ENCODE results near the gene MALT1. TPM values are rescaled to one million over a fixed set of nuclear protein-coding genes. Genes with fewer than 3 reads are reported as not detected.

MALT1 gene
- total RNA-seq, 4 donors from 2014 or later = 17.7 to 26.0 (median 19.3) TPM

DNA sequence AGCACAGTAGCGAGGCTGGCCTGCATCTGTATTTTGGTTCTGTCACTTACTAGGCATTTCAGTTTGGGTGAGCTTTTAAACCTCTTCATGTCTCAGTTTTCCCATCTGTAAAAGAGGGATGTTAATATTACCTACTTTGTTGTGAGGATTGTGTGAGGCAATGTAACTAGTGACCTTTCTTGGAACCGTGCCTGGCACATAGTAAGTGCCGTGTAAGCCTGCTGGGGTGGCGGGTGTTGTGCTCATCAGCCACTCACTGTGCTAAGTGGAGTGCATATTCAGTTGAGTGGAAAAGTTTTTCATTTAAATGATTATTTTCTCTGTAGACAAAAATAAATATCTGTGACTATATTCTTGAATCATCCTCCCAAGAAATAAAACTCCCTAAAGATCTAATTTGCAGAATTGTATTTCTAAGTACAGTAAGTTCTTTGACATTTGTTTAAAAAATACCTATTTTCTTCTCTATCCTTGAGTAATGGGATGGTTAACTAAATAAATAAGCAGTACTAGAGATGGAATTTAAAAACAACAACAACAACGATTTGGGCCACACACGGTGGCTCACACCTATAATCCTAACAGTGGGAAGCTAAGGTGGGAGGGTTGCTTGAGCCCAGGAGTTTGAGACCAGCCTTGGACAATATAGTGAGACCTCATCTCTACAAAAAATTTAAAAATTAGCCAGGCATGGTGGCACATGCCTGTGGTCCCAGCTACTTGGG lies 56.7 kb downstream of the MALT1 start:
- no peaks in the 10 kb centered on the region for H3K9me3 ChIP-seq
- H3K27ac ChIP-seq = no peak overlapping the region
- H3K27me3 ChIP-seq = no peaks in the 10 kb centered on the region
- DNase-seq (ENCODE audit: low spot score in 2 of 2) = no peak
- H3K4me3 ChIP-seq = no peak overlapping the region
- WGBS, 2 donors = 76% methylated on average over 6 of the region's 6 CpGs
- no peaks in the 10 kb centered on the region for H3K4me1 ChIP-seq
- no peak for TF ChIP-seq POLR2A (IDR thresholded peaks at IDR 0.05)
- TF ChIP-seq EP300 (IDR thresholded peaks at IDR 0.05) = no peak
- TF ChIP-seq CTCF (IDR thresholded peaks at IDR 0.05) = no peak
- peaks cover 0 to 39% (median 0%) of the 10 kb centered on the region in 3 donors for H3K36me3 ChIP-seq

GRCh38 chr18:58728719-58729118 lies 57.5 kb downstream of the MALT1 start:
- no peak for DNase-seq (ENCODE audit: low spot score in 2 of 2)
- WGBS, 2 donors = 82 to 91% methylated on average over 3 of the region's 3 CpGs
- H3K27me3 ChIP-seq = no peaks in the 10 kb centered on the region

GRCh38 chr18:58730618-58731017 lies 59.4 kb downstream of the MALT1 start:
- TF ChIP-seq POLR2A (IDR thresholded peaks at IDR 0.05) (no peak), CTCF (IDR thresholded peaks at IDR 0.05) (no peak), EP300 (IDR thresholded peaks at IDR 0.05) (no peak)
- Histone ChIP-seq H3K9me3 (peaks cover 0 to 5% (median 0%) of the 10 kb centered on the region in 4 donors), H3K4me1 (no peaks in the 10 kb centered on the region), H3K36me3 (peaks cover 0 to 54% (median 0%) of the 10 kb centered on the region in 3 donors), H3K27ac (no peak overlapping the region), H3K27me3 (no peaks in the 10 kb centered on the region), H3K4me3 (no peak overlapping the region)
- 88 to 91% methylated on average over 2 of the region's 2 CpGs for WGBS, 2 donors
- no peak for DNase-seq (ENCODE audit: low spot score in 2 of 2)

More at GRCh38 chr18:58728719-58729118, 57.5 kb downstream of the MALT1 start:
- TF ChIP-seq CTCF (IDR thresholded peaks at IDR 0.05) = no peak
- TF ChIP-seq EP300 (IDR thresholded peaks at IDR 0.05) = no peak
- no peak for TF ChIP-seq POLR2A (IDR thresholded peaks at IDR 0.05)
- Histone ChIP-seq H3K36me3 (peaks cover 0 to 47% (median 0%) of the 10 kb centered on the region in 3 donors), H3K4me1 (no peaks in the 10 kb centered on the region), H3K27ac (no peak overlapping the region), H3K4me3 (no peak overlapping the region), H3K9me3 (peaks cover 0 to 2% (median 0%) of the 10 kb centered on the region in 4 donors)

DNA sequence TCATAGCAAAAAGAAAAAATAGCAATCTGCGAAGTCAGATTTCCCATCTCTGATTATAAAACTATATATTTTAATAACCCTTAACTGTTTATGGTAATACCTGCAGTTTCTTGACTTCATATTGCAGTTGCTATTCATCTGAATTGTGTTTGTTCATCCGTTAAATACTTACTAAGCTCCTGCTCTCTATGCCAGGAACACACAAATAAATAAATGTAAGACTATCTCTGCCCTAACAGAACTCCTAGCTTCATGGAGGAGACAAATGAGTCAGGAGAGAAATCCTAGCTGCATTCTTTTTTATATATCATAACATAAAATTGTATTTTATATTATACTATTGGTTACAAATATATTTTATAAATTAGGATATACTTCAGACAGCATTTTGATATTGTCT lies 61.2 kb downstream of the MALT1 start:
- Histone ChIP-seq H3K36me3 (peaks cover 0 to 68% (median 4%) of the 10 kb centered on the region in 3 donors), H3K9me3 (peaks cover 0 to 5% (median 0%) of the 10 kb centered on the region in 4 donors), H3K4me1 (no peaks in the 10 kb centered on the region), H3K4me3 (no peak overlapping the region), H3K27ac (no peak overlapping the region), H3K27me3 (no peaks in the 10 kb centered on the region)
- no peak for DNase-seq (ENCODE audit: low spot score in 2 of 2)
- WGBS, 2 donors = 93 to 95% methylated on average over 2 of the region's 2 CpGs
- TF ChIP-seq CTCF (IDR thresholded peaks at IDR 0.05) (no peak), EP300 (IDR thresholded peaks at IDR 0.05) (no peak), POLR2A (IDR thresholded peaks at IDR 0.05) (no peak)

DNA sequence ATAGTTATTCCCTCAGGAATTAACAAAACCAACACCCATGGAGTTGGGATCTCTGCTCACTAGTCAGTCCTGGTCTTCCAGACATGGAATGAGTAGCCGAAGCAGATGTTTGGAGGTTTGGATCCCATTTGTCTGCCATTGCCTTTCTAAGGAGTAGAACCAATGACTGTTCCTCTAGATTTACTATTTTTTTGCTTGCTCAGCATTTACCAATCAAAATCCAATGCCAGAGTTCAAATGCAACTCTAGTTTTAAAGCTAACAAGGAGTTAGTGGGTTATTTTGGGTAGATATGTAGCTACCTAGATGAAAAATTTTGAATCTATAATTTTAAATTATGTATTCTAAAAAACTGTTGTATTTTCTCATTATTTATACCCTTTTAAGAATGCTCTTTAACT lies 62.6 kb downstream of the MALT1 start:
- H3K4me3 ChIP-seq = no peak overlapping the region
- H3K27me3 ChIP-seq = no peaks in the 10 kb centered on the region
- H3K36me3 ChIP-seq = peaks cover 0 to 77% (median 4%) of the 10 kb centered on the region in 3 donors
- TF ChIP-seq POLR2A (IDR thresholded peaks at IDR 0.05) (no peak), EP300 (IDR thresholded peaks at IDR 0.05) (no peak), CTCF (IDR thresholded peaks at IDR 0.05) (no peak)
- no peak overlapping the region for H3K27ac ChIP-seq
- WGBS, 2 donors = 95 to 96% methylated on average over 1 of the region's 1 CpG
- H3K9me3 ChIP-seq = peaks cover 0 to 5% (median 0%) of the 10 kb centered on the region in 4 donors
- no peak for DNase-seq (ENCODE audit: low spot score in 2 of 2)
- H3K4me1 ChIP-seq = no peaks in the 10 kb centered on the region
